IMR-90 (cell line): Measurements from ENCODE around the gene RAB20. TPM values are rescaled to one million over a fixed set of nuclear protein-coding genes. Genes with fewer than 3 reads are reported as not detected.
A peak's percentile ranks its signal among the peaks of the same experiment; 100 is the strongest.

ENCODE experiments used
- ATAC-seq: fragments of 200-7000 bp; cut with Tn5 transposase; 2 replicates; pipeline ENCODE4 v1.9.1; 2020; ENCODE audit warnings: low read depth, mild to moderate bottlenecking, moderate library complexity
- BruUV-seq: library from RNA; stranded (reverse); fragments of 400-500 nt; replicated peaks from 2 replicates; lab custom pipeline; 2021; lab: Mats Ljungman, UMichigan
- CTCF ChIA-PET: fragments of 300-600 bp; formaldehyde crosslinking; extraction: SDS; loops from one replicate; lab custom pipeline; 2021; ENCODE audit warnings: antibody characterized with exemption; lab: Yijun Ruan, JAX
- POLR2A ChIA-PET: fragments of 300-600 bp; sonication (Branson Sonifier 250); formaldehyde crosslinking; loops from one replicate; lab custom pipeline; 2022; ENCODE audit warnings: antibody characterized with exemption; ENCODE audit not compliant: unreplicated experiment; lab: Charles Lee
- DNase-seq: peaks from one replicate; pipeline ENCODE4 v3.0.0; 2013
- H2AFZ ChIP-seq: replicated peaks from 2 replicates; pipeline ENCODE3; 2013; ENCODE audit warnings: low read length, mild to moderate bottlenecking; ENCODE audit not compliant: poor library complexity
- H2AK5ac ChIP-seq: 2 replicates; pipeline ENCODE4 v1.6.1; 2013; ENCODE audit warnings: low read depth, low read length, inconsistent platforms
- H2AK9ac ChIP-seq: replicated peaks from 2 replicates; pipeline ENCODE3; 2013; ENCODE audit warnings: mild to moderate bottlenecking, low read depth, low read length, moderate library complexity; ENCODE audit not compliant: poor library complexity
- H2BK120ac ChIP-seq: 2 replicates; pipeline ENCODE4 v1.6.1; 2013; ENCODE audit warnings: low read depth, low read length, inconsistent platforms
- H2BK15ac ChIP-seq: 3 replicates; pipeline ENCODE4 v1.6.1; 2013; ENCODE audit warnings: low read depth, low read length, inconsistent platforms
- H2BK20ac ChIP-seq: 2 replicates; pipeline ENCODE4 v1.6.1; 2013; ENCODE audit warnings: low read depth, mild to moderate bottlenecking, inconsistent platforms, low read length, moderate library complexity
- H2BK5ac ChIP-seq: 2 replicates; pipeline ENCODE4 v1.6.1; 2013; ENCODE audit warnings: mild to moderate bottlenecking, low read depth, low read length, inconsistent platforms; ENCODE audit not compliant: poor library complexity, severe bottlenecking
- H3K14ac ChIP-seq: replicated peaks from 2 replicates; pipeline ENCODE4 v1.6.1; 2013; ENCODE audit warnings: low read depth, low read length, inconsistent platforms
- H3K18ac ChIP-seq: 2 replicates; pipeline ENCODE4 v1.6.1; 2013; ENCODE audit warnings: low read depth, low read length, control low read depth
- H3K23ac ChIP-seq: 2 replicates; pipeline ENCODE4 v1.6.1; 2013; ENCODE audit warnings: low read depth, low read length, inconsistent platforms
- H3K27ac ChIP-seq: 2 replicates; pipeline ENCODE4 v1.5.1; 2013; ENCODE audit warnings: mild to moderate bottlenecking, control low read depth, low read length; ENCODE audit not compliant: insufficient read depth
- H3K27me3 ChIP-seq: 2 replicates; pipeline ENCODE4 v1.6.1; 2013; ENCODE audit warnings: low read length; ENCODE audit not compliant: control insufficient read depth, insufficient read depth
- H3K36me3 ChIP-seq: 2 replicates; pipeline ENCODE4 v1.6.1; 2013; ENCODE audit warnings: low read length, mixed read lengths; ENCODE audit not compliant: control insufficient read depth, insufficient read depth
- H3K4ac ChIP-seq: 2 replicates; pipeline ENCODE4 v1.6.1; 2013; ENCODE audit warnings: low read depth, low read length, inconsistent platforms
- H3K4me1 ChIP-seq: 2 replicates; pipeline ENCODE4 v1.6.1; 2013; ENCODE audit warnings: low read length, mixed read lengths; ENCODE audit not compliant: control insufficient read depth, insufficient read depth
- H3K4me2 ChIP-seq: 2 replicates; pipeline ENCODE4 v1.6.1; 2013; ENCODE audit warnings: low read depth, mild to moderate bottlenecking, control low read depth, low read length, moderate library complexity
- H3K4me3 ChIP-seq: 2 replicates; pipeline ENCODE4 v1.5.1; 2013; ENCODE audit warnings: low read depth, mild to moderate bottlenecking, control low read depth, low read length, moderate library complexity; ENCODE audit not compliant: insufficient read depth
- H3K56ac ChIP-seq: 2 replicates; pipeline ENCODE4 v1.6.1; 2013; ENCODE audit warnings: low read length, inconsistent platforms; ENCODE audit not compliant: insufficient read depth; ENCODE audit errors: extremely low read depth
- H3K79me1 ChIP-seq, 2 experiments: 2 replicates each; pipeline ENCODE4 v1.6.1; 2013; ENCODE audit warnings: low read length in 2 of 2, inconsistent platforms in 1 of 2, low read depth in 1 of 2
- H3K9ac ChIP-seq: 2 replicates; pipeline ENCODE4 v1.6.1; 2013; ENCODE audit warnings: low read depth, low read length, control low read depth
- H3K9me1 ChIP-seq: 2 replicates; pipeline ENCODE4 v1.6.1; 2013; ENCODE audit warnings: low read length, inconsistent platforms; ENCODE audit not compliant: insufficient read depth
- H3K9me3 ChIP-seq: 2 replicates; pipeline ENCODE4 v1.6.1; 2013; ENCODE audit warnings: low read length; ENCODE audit not compliant: control insufficient read depth, insufficient read depth
- H4K20me1 ChIP-seq: 2 replicates; pipeline ENCODE4 v1.6.1; 2013; ENCODE audit warnings: low read length, inconsistent platforms; ENCODE audit not compliant: insufficient read depth
- H4K5ac ChIP-seq: 2 replicates; pipeline ENCODE4 v1.6.1; 2013; ENCODE audit warnings: mild to moderate bottlenecking, low read depth, low read length, control low read depth
- H4K8ac ChIP-seq, 2 experiments: 2 replicates each; pipeline ENCODE4 v1.6.1; 2013; ENCODE audit warnings: low read depth in 2 of 2, low read length in 2 of 2, control low read depth in 1 of 2, inconsistent platforms in 1 of 2
- H4K91ac ChIP-seq: 2 replicates; pipeline ENCODE4 v1.6.1; 2013; ENCODE audit warnings: low read depth, low read length, inconsistent platforms; ENCODE audit not compliant: insufficient read depth
- CEBPB ChIP-seq: IDR thresholded peaks from 2 replicates; pipeline ENCODE4 v1.6.1; 2012; ENCODE audit warnings: low read depth, low read length, improper control_type of control experiment
- CHD1 ChIP-seq: IDR thresholded peaks from 2 replicates; pipeline ENCODE4 v1.6.1; 2012; ENCODE audit warnings: low read depth, low read length, improper control_type of control experiment
- MAZ ChIP-seq: IDR thresholded peaks from 2 replicates; pipeline ENCODE4 v1.6.1; 2012; ENCODE audit warnings: low read depth, mild to moderate bottlenecking, low read length, improper control_type of control experiment, moderate library complexity, borderline replicate concordance
- NFE2L2 ChIP-seq: fragments of 150-350 bp; IDR thresholded peaks from 2 replicates; pipeline ENCODE4 v1.6.1; 2016; ENCODE audit warnings: low read depth, mild to moderate bottlenecking, low read length
- POLR2A ChIP-seq: IDR thresholded peaks from 2 replicates; pipeline ENCODE4 v1.6.1; 2012; ENCODE audit warnings: mild to moderate bottlenecking, low read depth, low read length
- RFX5 ChIP-seq: IDR thresholded peaks from 2 replicates; pipeline ENCODE4 v1.8.0; 2012; ENCODE audit warnings: low read depth, mild to moderate bottlenecking, low read length, moderate library complexity
- WGBS, 2 experiments: methylation state at CpG; one replicate each; pipeline versions ENCODE4 v1.1.5 to v1.1.7; 2013; ENCODE audit warnings: missing lambda C conversion rate in 2 of 2; ENCODE audit not compliant: insufficient read length in 1 of 2; ENCODE audit errors: extremely low coverage in 2 of 2; 5-methylcytosine and 5-hydroxymethylcytosine counted together
- dilution Hi-C: fragments of 300-500 bp; cut with HindIII; formaldehyde crosslinking; loops from one replicate; pipeline ENCODE4 v1.14.3; 2018; ENCODE audit warnings: low sequenced_read_pairs; ENCODE audit not compliant: unreplicated experiment
- in situ Hi-C: fragments of 300-500 bp; cut with MboI; formaldehyde crosslinking; loops from 3 replicates; pipeline ENCODE4 v1.14.3; 2019; ENCODE audit warnings: low sequenced_read_pairs, inconsistent platforms, mixed read lengths
- intact Hi-C: fragments of 100-400 bp; cut with micrococcal nuclease; formaldehyde crosslinking; loops from 2 replicates; pipeline ENCODE4 v1.10.0; 2022
- polyA plus RNA-seq, 3 experiments: library from polyadenylated mRNA; depleted of rRNA; stranded (reverse); fragments of >200 nt; gene quantifications; 2 replicates each; pipeline ENCODE4 v1.2.3, GENCODE V29; 2012; ENCODE audit warnings: low replicate concordance in 1 of 3
- total RNA-seq: library from RNA; depleted of rRNA; stranded (reverse); fragments of >200 nt; gene quantifications from 2 replicates; pipeline ENCODE4 v1.2.3, GENCODE V29; 2012
- TF ChIP-seq, protein P1 (sequence below): conservative IDR thresholded peaks from 2 replicates; pipeline ENCODE4 v1.5.1; 2012; ENCODE audit warnings: mild to moderate bottlenecking, low read depth, low read length, improper control_type of control experiment
- TF ChIP-seq, protein P2 (sequence below): fragments of 150-350 bp; IDR thresholded peaks from 2 replicates; pipeline ENCODE4 v1.6.1; 2017; ENCODE audit warnings: mild to moderate bottlenecking, antibody characterized with exemption, low read length, low read depth

RAB20 gene
- total and polyA plus RNA-seq, 2 of the 4 experiments (the other 2 are of a cell fraction): 3.8 to 5.1 TPM

DNA sequence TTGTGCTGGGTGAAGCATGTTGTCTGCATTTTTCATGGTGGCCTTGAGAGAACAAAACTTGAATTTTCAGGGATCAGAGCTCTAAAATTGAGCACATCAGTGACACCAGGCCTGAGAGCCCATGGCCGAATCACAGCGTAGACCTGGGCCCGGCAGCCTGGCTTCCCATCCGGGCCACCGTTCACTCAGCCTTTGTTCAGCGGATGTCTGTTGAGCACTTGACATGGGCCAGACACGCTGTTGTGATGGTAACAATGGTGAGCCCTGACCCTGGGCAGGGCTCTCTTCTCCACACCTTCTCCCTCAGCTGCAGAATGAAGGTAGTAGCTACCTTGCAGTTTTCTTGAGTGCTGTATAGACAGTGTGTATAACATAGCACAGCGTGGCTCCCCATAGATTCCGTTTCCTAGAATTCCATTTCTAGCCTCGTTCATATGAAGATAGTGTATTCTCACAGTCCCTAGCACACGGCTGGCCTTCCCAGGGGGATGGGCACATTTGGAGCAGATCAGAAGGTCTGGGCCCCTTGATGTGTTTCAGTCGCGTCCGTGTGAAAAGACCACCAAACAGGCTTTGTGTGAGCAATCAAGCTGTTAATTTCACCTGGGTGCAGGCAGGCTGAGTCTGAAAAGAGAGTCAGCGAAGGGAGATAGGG lies 75.3 kb downstream of the RAB20 start (continued):
- TF ChIP-seq, protein P1, sequence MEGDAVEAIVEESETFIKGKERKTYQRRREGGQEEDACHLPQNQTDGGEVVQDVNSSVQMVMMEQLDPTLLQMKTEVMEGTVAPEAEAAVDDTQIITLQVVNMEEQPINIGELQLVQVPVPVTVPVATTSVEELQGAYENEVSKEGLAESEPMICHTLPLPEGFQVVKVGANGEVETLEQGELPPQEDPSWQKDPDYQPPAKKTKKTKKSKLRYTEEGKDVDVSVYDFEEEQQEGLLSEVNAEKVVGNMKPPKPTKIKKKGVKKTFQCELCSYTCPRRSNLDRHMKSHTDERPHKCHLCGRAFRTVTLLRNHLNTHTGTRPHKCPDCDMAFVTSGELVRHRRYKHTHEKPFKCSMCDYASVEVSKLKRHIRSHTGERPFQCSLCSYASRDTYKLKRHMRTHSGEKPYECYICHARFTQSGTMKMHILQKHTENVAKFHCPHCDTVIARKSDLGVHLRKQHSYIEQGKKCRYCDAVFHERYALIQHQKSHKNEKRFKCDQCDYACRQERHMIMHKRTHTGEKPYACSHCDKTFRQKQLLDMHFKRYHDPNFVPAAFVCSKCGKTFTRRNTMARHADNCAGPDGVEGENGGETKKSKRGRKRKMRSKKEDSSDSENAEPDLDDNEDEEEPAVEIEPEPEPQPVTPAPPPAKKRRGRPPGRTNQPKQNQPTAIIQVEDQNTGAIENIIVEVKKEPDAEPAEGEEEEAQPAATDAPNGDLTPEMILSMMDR: no peak
- TF ChIP-seq RFX5: no peak

DNA sequence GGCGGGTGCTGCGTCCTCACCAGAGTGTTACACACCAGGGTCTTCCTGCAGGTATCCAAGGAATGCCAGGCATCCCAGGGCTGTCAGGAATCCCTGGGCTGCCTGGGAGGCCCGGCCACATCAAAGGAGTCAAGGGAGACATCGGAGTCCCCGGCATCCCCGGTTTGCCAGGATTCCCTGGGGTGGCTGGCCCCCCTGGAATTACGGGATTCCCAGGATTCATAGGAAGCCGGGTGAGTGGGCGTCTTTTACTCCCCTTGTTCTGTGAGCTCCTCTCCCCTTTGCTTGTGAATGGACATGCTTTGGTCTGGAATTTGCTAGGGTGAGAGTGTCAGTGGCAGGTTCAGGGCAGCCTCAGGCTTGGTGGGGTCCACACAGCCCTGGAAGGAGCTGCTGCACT lies 75.9 kb downstream of the RAB20 start:
- Histone ChIP-seq H3K14ac (peak overlapping the region; percentile 1; the same call in 1 of the 2 replicates), H2BK15ac (no peak overlapping the region), H3K56ac (no peak overlapping the region), H3K27me3 (no peaks in the 10 kb centered on the region), H2BK20ac (0 out of 2 replicates have a peak overlapping the region, but pooled peaks have one; percentile 21), H4K91ac (peak overlapping the region; percentile 13; the same call in 1 of the 2 replicates), H2BK120ac (0 out of 2 replicates have a peak overlapping the region, but pooled peaks have one; percentile 10), H2AFZ (no peak overlapping the region), H3K4me3 (no peak overlapping the region), H3K9me3 (no peaks in the 10 kb centered on the region), H3K36me3 (peaks cover 73% of the 10 kb centered on the region), H2BK5ac (peak overlapping the region; percentile 52), H4K8ac (no peak overlapping the region), H4K20me1 (peaks cover 10% of the 10 kb centered on the region; the same call in 1 of the 2 replicates), H3K27ac (no peak overlapping the region), H2AK9ac (no peak overlapping the region), H3K9me1 (peaks cover 8% of the 10 kb centered on the region; the same call in 1 of the 2 replicates), H3K9ac (no peak overlapping the region), H3K4me2 (no peak overlapping the region), H2AK5ac (peak overlapping the region; percentile 58; the same call in 1 of the 2 replicates), H3K18ac (no peak overlapping the region), H3K4ac (peak overlapping the region; percentile 68; the same call in 1 of the 2 replicates), H3K23ac (peak overlapping the region; percentile 25; the same call in 1 of the 2 replicates), H4K5ac (no peak overlapping the region), H3K4me1 (peaks cover 8% of the 10 kb centered on the region), H3K79me1 (peaks cover 18 to 27% of the 10 kb centered on the region in 2 experiments)
- dilution Hi-C loops: no loop called here
- CTCF ChIA-PET: no interaction called here
- POLR2A ChIA-PET: no interaction called here
- no peak for DNase-seq
- WGBS, 2 experiments: 94% methylated on average over 2 of the region's 9 CpGs; no CpG with 5 or more reads in 1 of the 2 experiments
- BruUV-seq: no TSS peak
- in situ Hi-C loops: no loop called here
- intact Hi-C loops: no loop called here
- TF ChIP-seq, protein P2, sequence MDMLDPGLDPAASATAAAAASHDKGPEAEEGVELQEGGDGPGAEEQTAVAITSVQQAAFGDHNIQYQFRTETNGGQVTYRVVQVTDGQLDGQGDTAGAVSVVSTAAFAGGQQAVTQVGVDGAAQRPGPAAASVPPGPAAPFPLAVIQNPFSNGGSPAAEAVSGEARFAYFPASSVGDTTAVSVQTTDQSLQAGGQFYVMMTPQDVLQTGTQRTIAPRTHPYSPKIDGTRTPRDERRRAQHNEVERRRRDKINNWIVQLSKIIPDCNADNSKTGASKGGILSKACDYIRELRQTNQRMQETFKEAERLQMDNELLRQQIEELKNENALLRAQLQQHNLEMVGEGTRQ: no peak
- TF ChIP-seq MAZ (no peak), CEBPB (no peak), POLR2A (no peak), CHD1 (no peak), NFE2L2 (no peak)
- ATAC-seq: peak; percentile 23
